Measurements from ENCODE around the gene CEP44.
"Not testable (repeated sequence)": the region's sequence is repeated elsewhere in the genome, so short reads cannot be mapped to it uniquely, and the experiment has no call there.

DNA sequence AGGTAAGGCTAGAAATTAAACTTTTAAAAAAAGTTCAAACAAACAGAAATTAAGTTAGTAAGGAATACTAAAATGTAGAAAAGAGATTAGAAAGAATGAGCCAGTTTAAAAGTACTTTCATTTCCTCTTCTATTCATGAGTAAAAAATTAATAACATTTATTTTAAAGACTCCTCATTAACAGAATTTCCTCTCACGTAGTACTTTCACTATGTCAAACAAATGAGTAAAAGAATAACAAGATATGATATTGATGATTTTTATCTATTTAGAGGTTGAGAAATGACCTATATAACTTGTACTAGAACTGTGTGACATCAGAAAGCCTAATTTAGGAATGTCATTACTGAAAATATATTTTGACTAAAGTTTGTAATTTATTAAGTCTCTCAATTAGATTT lies 22.3 kb upstream of the CEP44 start:
- not testable (repeated sequence) for TF ChIP-seq EZH2phosphoT487 (IDR thresholded peaks at IDR 0.05; ENCODE audit: insufficient read depth, low read depth); EZH2 (IDR thresholded peaks at IDR 0.05; ENCODE audit: insufficient read depth, poor library complexity, severe bottlenecking)

Measured in GM23248 (cell line).